ENCODE results near the gene TAAR6.

The TAAR6 gene

GRCh38 chr6:132537145-132537544, 33.0 kb upstream of the TAAR6 start:
- Histone ChIP-seq H3K4me3 (ENCODE audit: low read depth, low read length) (no peak overlapping the region), H2BK12ac (ENCODE audit: low read length) (no peak overlapping the region), H3K23ac (ENCODE audit: low read length) (no peak overlapping the region), H4K91ac (ENCODE audit: low read depth, low read length) (no peak overlapping the region), H2AFZ (ENCODE audit: insufficient read depth, low read length, poor library complexity) (no peak overlapping the region), H3K27ac (ENCODE audit: low read depth, low read length) (no peak overlapping the region), H3K36me3 (ENCODE audit: control insufficient read depth in 1 of 2, insufficient read depth in 2 of 2, low read length in 2 of 2) (no peaks in the 10 kb centered on the region), H3K18ac (ENCODE audit: low read length) (no peak overlapping the region), H3K79me1 (ENCODE audit: low read length) (no peaks in the 10 kb centered on the region), H3K27me3 (ENCODE audit: insufficient read depth, low read length) (no peaks in the 10 kb centered on the region), H4K8ac (ENCODE audit: low read depth, low read length) (no peak overlapping the region), H2BK5ac (ENCODE audit: low read depth, low read length, poor library complexity) (no peak overlapping the region), H4K12ac (ENCODE audit: low read depth, low read length) (no peak overlapping the region), H3K14ac (ENCODE audit: low read length) (no peak overlapping the region), H3K4me1 (ENCODE audit: control insufficient read depth in 1 of 2, insufficient read depth in 2 of 2, low read length in 2 of 2) (no peaks in the 10 kb centered on the region), H3K4me2 (ENCODE audit: low read length) (no peak overlapping the region), H3K79me2 (ENCODE audit: control insufficient read depth, insufficient read depth, low read length, poor library complexity) (no peaks in the 10 kb centered on the region), H3K9ac (ENCODE audit: low read length) (no peak overlapping the region), H2AK5ac (ENCODE audit: low read length) (no peak overlapping the region), H2BK120ac (ENCODE audit: insufficient read depth, low read length, poor library complexity) (no peak overlapping the region), H3K4ac (ENCODE audit: low read depth, low read length) (no peak overlapping the region), H3K9me3 (ENCODE audit: insufficient read depth, low read depth, low read length) (no peaks in the 10 kb centered on the region)
- WGBS (ENCODE audit: extremely low coverage, insufficient coverage, insufficient read length) = no CpG with 5 or more reads among the region's 3 CpGs
- no peak for DNase-seq

GRCh38 chr6:132537977-132538376, 32.1 kb upstream of the TAAR6 start, which contains the start of gene TAAR9:
TAAR9 (plus strand) TSS chr6:132538277; CDS start chr6:132538290, 13 bp downstream.
- Histone ChIP-seq H3K27ac (ENCODE audit: low read depth, low read length) (no peak within 1 kb of the TSS), H3K36me3 (ENCODE audit: control insufficient read depth in 1 of 2, insufficient read depth in 2 of 2, low read length in 2 of 2) (no peaks in the 10 kb centered on the region), H3K79me1 (ENCODE audit: low read length) (no peaks in the 10 kb centered on the region), H4K12ac (ENCODE audit: low read depth, low read length) (no peak within 1 kb of the TSS), H2AK5ac (ENCODE audit: low read length) (no peak within 1 kb of the TSS), H3K4me1 (ENCODE audit: control insufficient read depth in 1 of 2, insufficient read depth in 2 of 2, low read length in 2 of 2) (no peaks in the 10 kb centered on the region), H3K9ac (ENCODE audit: low read length) (no peak within 1 kb of the TSS), H3K27me3 (ENCODE audit: insufficient read depth, low read length) (no peaks in the 10 kb centered on the region), H3K4ac (ENCODE audit: low read depth, low read length) (no peak within 1 kb of the TSS), H3K4me3 (ENCODE audit: low read depth, low read length) (no peak within 1 kb of the TSS), H2AFZ (ENCODE audit: insufficient read depth, low read length, poor library complexity) (no peak within 1 kb of the TSS), H3K9me3 (ENCODE audit: insufficient read depth, low read depth, low read length) (no peaks in the 10 kb centered on the region), H3K4me2 (ENCODE audit: low read length) (no peak within 1 kb of the TSS), H3K23ac (ENCODE audit: low read length) (no peak within 1 kb of the TSS), H3K79me2 (ENCODE audit: control insufficient read depth, insufficient read depth, low read length, poor library complexity) (no peaks in the 10 kb centered on the region), H4K8ac (ENCODE audit: low read depth, low read length) (no peak within 1 kb of the TSS), H2BK12ac (ENCODE audit: low read length) (no peak within 1 kb of the TSS), H3K14ac (ENCODE audit: low read length) (no peak within 1 kb of the TSS), H2BK120ac (ENCODE audit: insufficient read depth, low read length, poor library complexity) (no peak within 1 kb of the TSS), H2BK5ac (ENCODE audit: low read depth, low read length, poor library complexity) (no peak within 1 kb of the TSS), H3K18ac (ENCODE audit: low read length) (no peak within 1 kb of the TSS), H4K91ac (ENCODE audit: low read depth, low read length) (no peak within 1 kb of the TSS)
- DNase-seq = no peak
- no CpG with 5 or more reads among the region's 4 CpGs for WGBS (ENCODE audit: extremely low coverage, insufficient coverage, insufficient read length)

- no peak for DNase-seq
- H2BK5ac ChIP-seq (ENCODE audit: low read depth, low read length, poor library complexity) = no peak overlapping the region
- no peak overlapping the region for H3K9ac ChIP-seq (ENCODE audit: low read length)
- H4K91ac ChIP-seq (ENCODE audit: low read depth, low read length) = no peak overlapping the region
- H4K12ac ChIP-seq (ENCODE audit: low read depth, low read length) = no peak overlapping the region
- H3K27me3 ChIP-seq (ENCODE audit: insufficient read depth, low read length) = no peaks in the 10 kb centered on the region
- no peaks in the 10 kb centered on the region for H3K79me1 ChIP-seq (ENCODE audit: low read length)
- no peak overlapping the region for H3K23ac ChIP-seq (ENCODE audit: low read length)
- no peak overlapping the region for H3K14ac ChIP-seq (ENCODE audit: low read length)
- H3K4me2 ChIP-seq (ENCODE audit: low read length) = no peak overlapping the region
- H3K4me1 ChIP-seq (ENCODE audit: control insufficient read depth in 1 of 2, insufficient read depth in 2 of 2, low read length in 2 of 2) = no peaks in the 10 kb centered on the region
- no peak overlapping the region for H4K8ac ChIP-seq (ENCODE audit: low read depth, low read length)
- no peaks in the 10 kb centered on the region for H3K36me3 ChIP-seq (ENCODE audit: control insufficient read depth in 1 of 2, insufficient read depth in 2 of 2, low read length in 2 of 2)
- no peak overlapping the region for H2BK120ac ChIP-seq (ENCODE audit: insufficient read depth, low read length, poor library complexity)
- H2AFZ ChIP-seq (ENCODE audit: insufficient read depth, low read length, poor library complexity) = no peak overlapping the region
- H3K18ac ChIP-seq (ENCODE audit: low read length) = no peak overlapping the region
- no peak overlapping the region for H2AK5ac ChIP-seq (ENCODE audit: low read length)
- H3K4ac ChIP-seq (ENCODE audit: low read depth, low read length) = no peak overlapping the region
- H3K27ac ChIP-seq (ENCODE audit: low read depth, low read length) = no peak overlapping the region
- no peaks in the 10 kb centered on the region for H3K79me2 ChIP-seq (ENCODE audit: control insufficient read depth, insufficient read depth, low read length, poor library complexity)
- H3K9me3 ChIP-seq (ENCODE audit: insufficient read depth, low read depth, low read length) = no peaks in the 10 kb centered on the region
- H3K4me3 ChIP-seq (ENCODE audit: low read depth, low read length) = no peak overlapping the region
- no peak overlapping the region for H2BK12ac ChIP-seq (ENCODE audit: low read length)
Observed at GRCh38 chr6:132544826-132545225, 25.3 kb upstream of the TAAR6 start.

GRCh38 chr6:132548746-132549463, 21.2 kb upstream of the TAAR6 start:
- Histone ChIP-seq H3K27ac (ENCODE audit: low read depth, low read length) (no peak overlapping the region), H3K4me1 (ENCODE audit: control insufficient read depth in 1 of 2, insufficient read depth in 2 of 2, low read length in 2 of 2) (no peaks in the 10 kb centered on the region), H2AFZ (ENCODE audit: insufficient read depth, low read length, poor library complexity) (no peak overlapping the region), H4K8ac (ENCODE audit: low read depth, low read length) (no peak overlapping the region), H2AK5ac (ENCODE audit: low read length) (no peak overlapping the region), H3K79me2 (ENCODE audit: control insufficient read depth, insufficient read depth, low read length, poor library complexity) (no peaks in the 10 kb centered on the region), H3K27me3 (ENCODE audit: insufficient read depth, low read length) (no peaks in the 10 kb centered on the region), H4K12ac (ENCODE audit: low read depth, low read length) (no peak overlapping the region), H4K91ac (ENCODE audit: low read depth, low read length) (no peak overlapping the region), H3K4ac (ENCODE audit: low read depth, low read length) (no peak overlapping the region), H3K4me2 (ENCODE audit: low read length) (no peak overlapping the region), H2BK5ac (ENCODE audit: low read depth, low read length, poor library complexity) (no peak overlapping the region), H2BK120ac (ENCODE audit: insufficient read depth, low read length, poor library complexity) (no peak overlapping the region), H3K4me3 (ENCODE audit: low read depth, low read length) (no peak overlapping the region), H2BK12ac (ENCODE audit: low read length) (no peak overlapping the region), H3K9ac (ENCODE audit: low read length) (no peak overlapping the region), H3K36me3 (ENCODE audit: control insufficient read depth in 1 of 2, insufficient read depth in 2 of 2, low read length in 2 of 2) (no peaks in the 10 kb centered on the region), H3K79me1 (ENCODE audit: low read length) (no peaks in the 10 kb centered on the region), H3K14ac (ENCODE audit: low read length) (no peak overlapping the region), H3K18ac (ENCODE audit: low read length) (no peak overlapping the region), H3K23ac (ENCODE audit: low read length) (no peak overlapping the region), H3K9me3 (ENCODE audit: insufficient read depth, low read depth, low read length) (no peaks in the 10 kb centered on the region)
- WGBS (ENCODE audit: extremely low coverage, insufficient coverage, insufficient read length) = no CpG with 5 or more reads among the region's 4 CpGs
- DNase-seq = no peak

All from trophoblast cell (in vitro differentiated cells and primary cell).